ENCODE measurements around the gene GLTP. TPM values are rescaled to one million over a fixed set of nuclear protein-coding genes. Genes with fewer than 3 reads are reported as not detected.

The GLTP gene
- total and polyA plus RNA-seq, 2 of the 13 experiments (the other 11 are each of a cell fraction or from before 2014, with no cell fraction given), result 10.7 to 12.9 TPM

GRCh38 chr12:109863847-109864712, 16.3 kb downstream of the GLTP start (continued):
- TF ChIP-seq, protein P1, sequence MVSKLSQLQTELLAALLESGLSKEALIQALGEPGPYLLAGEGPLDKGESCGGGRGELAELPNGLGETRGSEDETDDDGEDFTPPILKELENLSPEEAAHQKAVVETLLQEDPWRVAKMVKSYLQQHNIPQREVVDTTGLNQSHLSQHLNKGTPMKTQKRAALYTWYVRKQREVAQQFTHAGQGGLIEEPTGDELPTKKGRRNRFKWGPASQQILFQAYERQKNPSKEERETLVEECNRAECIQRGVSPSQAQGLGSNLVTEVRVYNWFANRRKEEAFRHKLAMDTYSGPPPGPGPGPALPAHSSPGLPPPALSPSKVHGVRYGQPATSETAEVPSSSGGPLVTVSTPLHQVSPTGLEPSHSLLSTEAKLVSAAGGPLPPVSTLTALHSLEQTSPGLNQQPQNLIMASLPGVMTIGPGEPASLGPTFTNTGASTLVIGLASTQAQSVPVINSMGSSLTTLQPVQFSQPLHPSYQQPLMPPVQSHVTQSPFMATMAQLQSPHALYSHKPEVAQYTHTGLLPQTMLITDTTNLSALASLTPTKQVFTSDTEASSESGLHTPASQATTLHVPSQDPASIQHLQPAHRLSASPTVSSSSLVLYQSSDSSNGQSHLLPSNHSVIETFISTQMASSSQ (IDR thresholded peaks at IDR 0.05; ENCODE audit: low read depth), result 0 out of 2 replicates have a peak, but pooled peaks have one; percentile 27
- TF ChIP-seq, protein P1 (CRISPR knock-in tag; IDR thresholded peaks at IDR 0.05; ENCODE audit: borderline replicate concordance), result peak; percentile 46; the same call in 1 of the 2 replicates
- peak; percentile 65; the same call in 1 of the 2 replicates for TF ChIP-seq SSRP1 (CRISPR knock-in tag; IDR thresholded peaks at IDR 0.05)
- no peak for TF ChIP-seq ZNF24 (IDR thresholded peaks at IDR 0.05)
- TF ChIP-seq LRRFIP1 (CRISPR knock-in tag; conservative IDR thresholded peaks at IDR 0.05), result no peak
- no peak for TF ChIP-seq CC2D1A (CRISPR knock-in tag; IDR thresholded peaks at IDR 0.05)
- TF ChIP-seq NCOA5 (CRISPR knock-in tag; IDR thresholded peaks at IDR 0.05), result no peak
- TF ChIP-seq GABPB1 (CRISPR knock-in tag; IDR thresholded peaks at IDR 0.05), result peak; percentile 79
- TF ChIP-seq, protein P2, sequence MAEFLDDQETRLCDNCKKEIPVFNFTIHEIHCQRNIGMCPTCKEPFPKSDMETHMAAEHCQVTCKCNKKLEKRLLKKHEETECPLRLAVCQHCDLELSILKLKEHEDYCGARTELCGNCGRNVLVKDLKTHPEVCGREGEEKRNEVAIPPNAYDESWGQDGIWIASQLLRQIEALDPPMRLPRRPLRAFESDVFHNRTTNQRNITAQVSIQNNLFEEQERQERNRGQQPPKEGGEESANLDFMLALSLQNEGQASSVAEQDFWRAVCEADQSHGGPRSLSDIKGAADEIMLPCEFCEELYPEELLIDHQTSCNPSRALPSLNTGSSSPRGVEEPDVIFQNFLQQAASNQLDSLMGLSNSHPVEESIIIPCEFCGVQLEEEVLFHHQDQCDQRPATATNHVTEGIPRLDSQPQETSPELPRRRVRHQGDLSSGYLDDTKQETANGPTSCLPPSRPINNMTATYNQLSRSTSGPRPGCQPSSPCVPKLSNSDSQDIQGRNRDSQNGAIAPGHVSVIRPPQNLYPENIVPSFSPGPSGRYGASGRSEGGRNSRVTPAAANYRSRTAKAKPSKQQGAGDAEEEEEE (CRISPR knock-in tag; IDR thresholded peaks at IDR 0.05; ENCODE audit: borderline replicate concordance), result no peak
- peak; percentile 46; the same call in 1 of the 2 replicates for TF ChIP-seq ZNF749 (CRISPR knock-in tag; IDR thresholded peaks at IDR 0.05; ENCODE audit: borderline replicate concordance)
- TF ChIP-seq TRIM24 (CRISPR knock-in tag; IDR thresholded peaks at IDR 0.05), result 0 out of 2 replicates have a peak, but pooled peaks have one; percentile 15
- TF ChIP-seq ZNF350 (CRISPR knock-in tag; IDR thresholded peaks at IDR 0.05; ENCODE audit: borderline replicate concordance, low read depth), result peak; percentile 88
- 0 out of 2 replicates have a peak, but pooled peaks have one; percentile 42 for TF ChIP-seq TIGD3 (CRISPR knock-in tag; IDR thresholded peaks at IDR 0.05; ENCODE audit: borderline replicate concordance)
- TF ChIP-seq REPIN1 (CRISPR knock-in tag; IDR thresholded peaks at IDR 0.05; ENCODE audit: borderline replicate concordance, low read depth), result peak; percentile 91
- no peak for TF ChIP-seq ZC3H4 (CRISPR knock-in tag; IDR thresholded peaks at IDR 0.05; ENCODE audit: borderline replicate concordance)
- peak; percentile 47; the same call in 1 of the 2 replicates for TF ChIP-seq CSRNP1 (CRISPR knock-in tag; IDR thresholded peaks at IDR 0.05)
